ENCODE data around the gene SACM1L. TPM values are rescaled to one million over a fixed set of nuclear protein-coding genes. Genes with fewer than 3 reads are reported as not detected.

Gene SACM1L
- total and polyA plus RNA-seq, 2 of the 8 experiments (the other 6 are each of a cell fraction or from before 2014, with no cell fraction given), result 20.1 to 61.0 TPM

- TF ChIP-seq E2F6 (IDR thresholded peaks at IDR 0.05) (no peak), SIX5 (IDR thresholded peaks at IDR 0.05; ENCODE audit: low read depth, low read length) (no peak)
Observed at GRCh38 chr3:45640724-45641361, 48.4 kb upstream of the SACM1L start (continued).

All from H1 (cell line).